HepG2 (cell line): ENCODE data around the gene MLC1. TPM values are rescaled to one million over a fixed set of nuclear protein-coding genes. Genes with fewer than 3 reads are reported as not detected.

ENCODE experiments used
- ATAC-seq: fragments of 200-7000 bp; cut with Tn5 transposase; 3 replicates; pipeline ENCODE4 v1.9.1; 2020; ENCODE audit warnings: mild to moderate bottlenecking, moderate library complexity
- BruUV-seq: library from RNA; stranded (reverse); fragments of 400-500 nt; replicated peaks from 2 replicates; lab custom pipeline; 2021; lab: Mats Ljungman, UMichigan
- CTCF ChIA-PET: fragments of 300-600 bp; formaldehyde crosslinking; extraction: SDS; loops from one replicate; lab custom pipeline; 2021; ENCODE audit warnings: low total read pairs, inconsistent platforms, low intra/inter-chr PET ratio; lab: Yijun Ruan, JAX
- POLR2A ChIA-PET: fragments of 350-600 bp; sonication (Branson Sonifier 250); formaldehyde crosslinking; loops from one replicate; lab custom pipeline; 2020; ENCODE audit warnings: antibody characterized with exemption, inconsistent platforms; lab: Yijun Ruan, JAX
- DNase-seq: peaks from one replicate; pipeline ENCODE4 v3.0.0-alpha.2; 2015; ENCODE audit warnings: low spot score
- FAIRE-seq: peaks from 3 replicates; lab custom pipeline; 2011; peaks lifted over from hg19 to GRCh38; lab: Jason Lieb, UNC
- H2AFZ ChIP-seq: one replicate; pipeline ENCODE4 v1.6.1; 2011; ENCODE audit warnings: low read length, inconsistent platforms
- H3K27ac ChIP-seq: fragments of 300-600 bp; 3 replicates; pipeline ENCODE4 v1.8.0; 2011; ENCODE audit warnings: mixed run types, mild to moderate bottlenecking, mixed read lengths, low read length, inconsistent platforms; ENCODE audit not compliant: insufficient read depth; ENCODE audit errors: extremely low read length
- H3K27me3 ChIP-seq, 2 experiments: fragments of 200-600 bp in 1 of 2; 2 replicates in 1 of 2; 3 replicates in 1 of 2; pipeline versions ENCODE4 v1.6.0 to v1.8.0; 2011; ENCODE audit warnings: low read length in 2 of 2, mild to moderate bottlenecking in 2 of 2, moderate library complexity in 2 of 2, inconsistent platforms in 1 of 2; ENCODE audit not compliant: insufficient read depth in 2 of 2, control insufficient read depth in 1 of 2
- H3K36me3 ChIP-seq, 2 experiments: fragments of 200-600 bp in 1 of 2; replicated peaks in 1 of 2; 2 replicates in 1 of 2; 3 replicates in 1 of 2; pipeline versions ENCODE4 v1.5.1 to v1.8.0; 2011; ENCODE audit warnings: low read length in 2 of 2, inconsistent platforms in 1 of 2; ENCODE audit not compliant: insufficient read depth in 2 of 2, control insufficient read depth in 1 of 2
- H3K4me1 ChIP-seq: 2 replicates; pipeline ENCODE4 v1.5.1; 2012; ENCODE audit warnings: low read length, inconsistent platforms; ENCODE audit not compliant: insufficient read depth
- H3K4me2 ChIP-seq: 2 replicates; pipeline ENCODE4 v1.6.0; 2011; ENCODE audit warnings: low read depth, low read length, inconsistent platforms
- H3K4me3 ChIP-seq, 3 experiments: fragments of 200-600 bp in 1 of 3; sonication (generic), shearing (Covaris generic) in 1 of 3; replicated peaks in 1 of 3; 2 replicates each; pipeline ENCODE4 v1.5.1; 2011 to 2016; ENCODE audit warnings: low read length in 3 of 3, inconsistent platforms in 2 of 3, low read depth in 2 of 3, mild to moderate bottlenecking in 2 of 3, control low read depth in 1 of 3, mixed read lengths in 1 of 3; ENCODE audit not compliant: insufficient read depth in 1 of 3
- H3K79me2 ChIP-seq: one replicate; pipeline ENCODE4 v1.6.1; 2011; ENCODE audit warnings: low read length, inconsistent platforms; ENCODE audit not compliant: insufficient read depth
- H3K9ac ChIP-seq: 2 replicates; pipeline ENCODE4 v1.6.0; 2011; ENCODE audit warnings: mild to moderate bottlenecking, low read depth, low read length, inconsistent platforms; ENCODE audit not compliant: insufficient read depth
- H3K9me3 ChIP-seq: 2 replicates; pipeline ENCODE4 v1.5.1; 2012; ENCODE audit warnings: mild to moderate bottlenecking, low read length
- H4K20me1 ChIP-seq: 2 replicates; pipeline ENCODE4 v1.6.0; 2011; ENCODE audit warnings: inconsistent platforms, mild to moderate bottlenecking, low read length, moderate library complexity; ENCODE audit not compliant: insufficient read depth
- ARNT ChIP-seq: fragments of 450-650 bp; IDR thresholded peaks from 2 replicates; pipeline ENCODE4 v1.6.1; 2017
- FLYWCH1 ChIP-seq: sonication (generic); formaldehyde crosslinking; IDR thresholded peaks from 2 replicates; pipeline ENCODE4 v1.8.1; 2023; ENCODE audit warnings: mild to moderate bottlenecking, missing genetic modification reagents
- GPN1 ChIP-seq: sonication (generic); formaldehyde crosslinking; IDR thresholded peaks from 2 replicates; pipeline ENCODE4 v1.5.1; 2020; ENCODE audit warnings: missing genetic modification reagents, borderline replicate concordance
- KIAA2018 ChIP-seq: sonication (generic); formaldehyde crosslinking; IDR thresholded peaks from 2 replicates; pipeline ENCODE4 v1.5.0; 2020; ENCODE audit warnings: mild to moderate bottlenecking, missing genetic modification reagents, borderline replicate concordance
- MBNL3 ChIP-seq: fragments of 250-450 bp; sonication (Bioruptor Pico); conservative IDR thresholded peaks from 2 replicates; pipeline ENCODE4 v1.8.0; 2022; ENCODE audit warnings: mild to moderate bottlenecking, inconsistent platforms
- SKI ChIP-seq: fragments of 450-650 bp; IDR thresholded peaks from one replicate; pipeline ENCODE4 v1.6.1; 2018; ENCODE audit warnings: mild to moderate bottlenecking; ENCODE audit not compliant: partially characterized antibody
- TCF7L2 ChIP-seq: IDR thresholded peaks from 2 replicates; pipeline ENCODE4 v1.6.1; 2011; ENCODE audit warnings: mild to moderate bottlenecking, low read depth, low read length, moderate library complexity
- TGIF2 ChIP-seq: IDR thresholded peaks from 2 replicates; pipeline ENCODE4 v1.6.1; 2016; ENCODE audit warnings: control low read depth, missing compliant biosample characterization
- ZNF282 ChIP-seq: fragments of 450-650 bp; IDR thresholded peaks from 2 replicates; pipeline ENCODE4 v1.6.1; 2018; ENCODE audit not compliant: partially characterized antibody
- ZNF468 ChIP-seq: sonication (generic); formaldehyde crosslinking; IDR thresholded peaks from 2 replicates; pipeline ENCODE4 v1.8.0; 2022; ENCODE audit warnings: mild to moderate bottlenecking, moderate library complexity, missing genetic modification reagents
- ZNF7 ChIP-seq: IDR thresholded peaks from 2 replicates; pipeline ENCODE4 v1.6.1; 2016; ENCODE audit warnings: missing biosample characterization, missing genetic modification reagents
- WGBS: methylation state at CpG from one replicate; pipeline ENCODE4 v1.1.6; 2017; ENCODE audit warnings: low lambda C conversion rate; 5-methylcytosine and 5-hydroxymethylcytosine counted together
- in situ Hi-C: cut with HindIII; loops from 2 replicates; pipeline ENCODE4 v1.10.0; 2017; ENCODE audit warnings: low pct_unique_long_range_greater_than_20kb; ENCODE audit not compliant: extremely low pct_ligation_motif_present
- intact Hi-C: fragments of 100-400 bp; cut with micrococcal nuclease; formaldehyde crosslinking; loops from one replicate; pipeline ENCODE4 v1.10.0; 2022; ENCODE audit not compliant: unreplicated experiment
- polyA plus RNA-seq, 8 experiments: library from polyadenylated mRNA; depleted of rRNA in 3 of 8; stranded (reverse) in 7 of 8; unstranded in 1 of 8; fragments of >200 nt; fragmentation: Illumina TruSeq in 4 of 8; extraction: Trizol in 4 of 8; gene quantifications; 2 replicates each; pipeline versions ENCODE4 v1.2.1 to v1.2.3, GENCODE V29; 2011 to 2016; ENCODE audit warnings: low read depth in 4 of 8, missing spikeins in 1 of 8, mixed read lengths in 1 of 8; ENCODE audit not compliant: insufficient read depth in 1 of 8
- total RNA-seq, 5 experiments: library from RNA; depleted of rRNA; stranded (reverse); fragments of >200 nt; fragmentation: Illumina TruSeq; extraction: Trizol; gene quantifications; 2 replicates each; pipeline ENCODE4 v1.2.3, GENCODE V29; 2016; ENCODE audit warnings: low read depth in 1 of 5
- TF ChIP-seq, protein P1 (sequence below): sonication (generic); formaldehyde crosslinking; IDR thresholded peaks from 2 replicates; pipeline ENCODE4 v1.4.0; 2020; ENCODE audit warnings: missing genetic modification reagents, borderline replicate concordance

MLC1 gene
- total and polyA plus RNA-seq, 2 of the 13 experiments (the other 11 are each of a cell fraction or from before 2014, with no cell fraction given), result not detected

DNA sequence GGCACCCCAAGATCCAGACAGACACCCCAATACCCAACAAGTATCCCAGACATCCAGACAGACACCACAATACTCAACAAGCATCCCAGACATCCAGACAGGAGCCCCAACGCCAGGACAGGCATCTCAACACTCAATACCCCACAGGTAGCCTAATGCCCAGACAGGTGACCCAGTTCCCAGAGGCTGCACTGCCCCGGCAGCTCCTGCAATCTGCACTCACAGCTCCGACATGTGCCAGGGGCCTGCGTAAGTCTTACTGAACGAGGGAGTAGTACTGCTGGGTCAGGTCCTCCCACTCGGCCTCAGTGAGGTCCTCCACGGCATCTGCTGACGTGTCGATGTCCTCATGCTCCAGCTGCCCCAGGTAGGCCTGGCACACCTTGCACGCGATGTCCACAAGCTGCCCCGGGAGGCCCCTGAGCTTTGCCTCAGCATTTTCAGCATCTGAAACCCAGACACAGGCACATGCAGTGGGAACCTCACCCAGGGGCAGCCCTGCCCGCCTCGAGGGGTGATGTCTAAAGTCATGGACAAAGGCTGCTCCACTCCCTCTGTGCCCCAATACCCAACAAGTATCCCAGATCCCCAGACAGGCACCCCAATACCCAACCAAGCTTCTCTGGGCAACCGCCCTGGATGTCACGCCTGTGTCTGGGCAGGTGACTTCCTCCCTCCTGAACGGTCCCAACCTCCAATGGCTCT is 43.7 kb downstream of the MLC1 start:
- H3K4me2 ChIP-seq, result no peak overlapping the region
- H3K9me3 ChIP-seq, result no peaks in the 10 kb centered on the region
- no TSS peak for BruUV-seq
- H3K4me3 ChIP-seq, result no peak overlapping the region
- WGBS, result 16% methylated on average over 12 of the region's 17 CpGs
- DNase-seq (no peak), ATAC-seq (no peak), FAIRE-seq (no peak)
- H3K27ac ChIP-seq, result no peak overlapping the region
- no peaks in the 10 kb centered on the region for H3K4me1 ChIP-seq
- no peaks in the 10 kb centered on the region for H3K36me3 ChIP-seq
- H3K9ac ChIP-seq, result no peak overlapping the region
- no peaks in the 10 kb centered on the region for H3K79me2 ChIP-seq
- intact Hi-C loops, result no loop called here
- H3K27me3 ChIP-seq, result peaks cover 3 to 50% of the 10 kb centered on the region in 2 experiments
- no peaks in the 10 kb centered on the region for H4K20me1 ChIP-seq
- H2AFZ ChIP-seq, result no peak overlapping the region
- in situ Hi-C loops, result no loop called here
- CTCF ChIA-PET, result no interaction called here
- POLR2A ChIA-PET, result no interaction called here
- no peak for TF ChIP-seq ARNT
- no peak for TF ChIP-seq TGIF2
- no peak for TF ChIP-seq ZNF468 (CRISPR knock-in tag)
- no peak for TF ChIP-seq FLYWCH1 (CRISPR knock-in tag)
- no peak for TF ChIP-seq TCF7L2
- no peak for TF ChIP-seq MBNL3
- TF ChIP-seq ZNF7 (CRISPR knock-in tag), result no peak
- no peak for TF ChIP-seq SKI
- TF ChIP-seq, protein P1, sequence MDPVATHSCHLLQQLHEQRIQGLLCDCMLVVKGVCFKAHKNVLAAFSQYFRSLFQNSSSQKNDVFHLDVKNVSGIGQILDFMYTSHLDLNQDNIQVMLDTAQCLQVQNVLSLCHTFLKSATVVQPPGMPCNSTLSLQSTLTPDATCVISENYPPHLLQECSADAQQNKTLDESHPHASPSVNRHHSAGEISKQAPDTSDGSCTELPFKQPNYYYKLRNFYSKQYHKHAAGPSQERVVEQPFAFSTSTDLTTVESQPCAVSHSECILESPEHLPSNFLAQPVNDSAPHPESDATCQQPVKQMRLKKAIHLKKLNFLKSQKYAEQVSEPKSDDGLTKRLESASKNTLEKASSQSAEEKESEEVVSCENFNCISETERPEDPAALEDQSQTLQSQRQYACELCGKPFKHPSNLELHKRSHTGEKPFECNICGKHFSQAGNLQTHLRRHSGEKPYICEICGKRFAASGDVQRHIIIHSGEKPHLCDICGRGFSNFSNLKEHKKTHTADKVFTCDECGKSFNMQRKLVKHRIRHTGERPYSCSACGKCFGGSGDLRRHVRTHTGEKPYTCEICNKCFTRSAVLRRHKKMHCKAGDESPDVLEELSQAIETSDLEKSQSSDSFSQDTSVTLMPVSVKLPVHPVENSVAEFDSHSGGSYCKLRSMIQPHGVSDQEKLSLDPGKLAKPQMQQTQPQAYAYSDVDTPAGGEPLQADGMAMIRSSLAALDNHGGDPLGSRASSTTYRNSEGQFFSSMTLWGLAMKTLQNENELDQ (CRISPR knock-in tag), result no peak
- no peak for TF ChIP-seq GPN1
- no peak for TF ChIP-seq KIAA2018 (CRISPR knock-in tag)
- no peak for TF ChIP-seq ZNF282
